Measurements from ENCODE around the gene RNASEH2B.

DNA sequence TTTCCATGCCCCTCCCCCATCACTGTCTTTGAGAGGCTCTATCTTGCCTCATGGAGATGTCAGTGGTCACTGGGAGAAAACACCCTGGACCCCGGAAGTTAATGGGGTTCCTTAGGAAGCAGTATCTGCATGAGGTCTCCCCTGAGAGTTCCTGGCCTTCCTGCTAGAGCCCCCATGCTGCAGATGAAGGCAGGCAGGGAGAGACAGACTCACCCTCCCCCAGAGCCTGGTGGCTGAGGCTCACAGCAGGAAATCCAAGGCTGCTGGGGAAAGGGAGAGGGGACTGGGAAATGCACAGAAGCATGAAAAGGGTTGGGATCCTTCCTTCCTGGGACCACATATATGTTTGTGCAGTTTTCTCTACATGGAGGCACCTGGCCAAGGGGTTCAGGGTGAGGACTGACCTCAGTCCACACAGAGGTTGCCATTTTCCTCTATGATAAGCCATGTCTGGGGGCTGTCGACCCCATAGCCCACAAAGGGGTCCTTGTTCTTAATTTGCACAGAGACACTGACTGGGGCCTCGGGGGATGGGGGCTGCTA, 95.4 kb downstream of the RNASEH2B start:
- TF ChIP-seq, protein P1, sequence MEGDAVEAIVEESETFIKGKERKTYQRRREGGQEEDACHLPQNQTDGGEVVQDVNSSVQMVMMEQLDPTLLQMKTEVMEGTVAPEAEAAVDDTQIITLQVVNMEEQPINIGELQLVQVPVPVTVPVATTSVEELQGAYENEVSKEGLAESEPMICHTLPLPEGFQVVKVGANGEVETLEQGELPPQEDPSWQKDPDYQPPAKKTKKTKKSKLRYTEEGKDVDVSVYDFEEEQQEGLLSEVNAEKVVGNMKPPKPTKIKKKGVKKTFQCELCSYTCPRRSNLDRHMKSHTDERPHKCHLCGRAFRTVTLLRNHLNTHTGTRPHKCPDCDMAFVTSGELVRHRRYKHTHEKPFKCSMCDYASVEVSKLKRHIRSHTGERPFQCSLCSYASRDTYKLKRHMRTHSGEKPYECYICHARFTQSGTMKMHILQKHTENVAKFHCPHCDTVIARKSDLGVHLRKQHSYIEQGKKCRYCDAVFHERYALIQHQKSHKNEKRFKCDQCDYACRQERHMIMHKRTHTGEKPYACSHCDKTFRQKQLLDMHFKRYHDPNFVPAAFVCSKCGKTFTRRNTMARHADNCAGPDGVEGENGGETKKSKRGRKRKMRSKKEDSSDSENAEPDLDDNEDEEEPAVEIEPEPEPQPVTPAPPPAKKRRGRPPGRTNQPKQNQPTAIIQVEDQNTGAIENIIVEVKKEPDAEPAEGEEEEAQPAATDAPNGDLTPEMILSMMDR (IDR thresholded peaks at IDR 0.05): no peak
- TF ChIP-seq EZH2 (IDR thresholded peaks at IDR 0.05; ENCODE audit: borderline replicate concordance, insufficient read depth, low read depth, low read length, poor library complexity, severe bottlenecking): no peak
